Large intestine (tissue), 12 donors: ENCODE measurements around the gene XNDC1N. TPM values are rescaled to one million over a fixed set of nuclear protein-coding genes. Genes with fewer than 3 reads are reported as not detected.

Source experiments
- DNase-seq, 2 donors: peaks; one replicate each; pipeline versions ENCODE4 v3.0.0 to v3.0.0-alpha.2; 2013
- H3K27ac ChIP-seq: one replicate; pipeline ENCODE4 v1.5.1; 2013; ENCODE audit warnings: low read length
- H3K27me3 ChIP-seq: 2 replicates; pipeline ENCODE4 v1.6.1; 2013; ENCODE audit warnings: low read length; ENCODE audit not compliant: control insufficient read depth, insufficient read depth
- H3K36me3 ChIP-seq: 2 replicates; pipeline ENCODE4 v1.6.1; 2013; ENCODE audit warnings: low read length; ENCODE audit not compliant: control insufficient read depth, insufficient read depth
- H3K4me1 ChIP-seq: one replicate; pipeline ENCODE4 v1.6.1; 2013; ENCODE audit warnings: low read length; ENCODE audit not compliant: control insufficient read depth, insufficient read depth
- H3K4me3 ChIP-seq: one replicate; pipeline ENCODE4 v1.5.1; 2013; ENCODE audit warnings: low read length
- H3K9me3 ChIP-seq: one replicate; pipeline ENCODE4 v1.6.1; 2013; ENCODE audit warnings: mild to moderate bottlenecking, low read depth, low read length, moderate library complexity; ENCODE audit not compliant: control insufficient read depth
- WGBS: methylation state at CpG from one replicate; pipeline ENCODE4 v1.1.5; 2013; ENCODE audit warnings: low lambda C conversion rate; ENCODE audit not compliant: insufficient coverage; 5-methylcytosine and 5-hydroxymethylcytosine counted together
- long read RNA-seq, 11 donors: transcript quantifications; one replicate each; lab custom pipeline, GENCODE V29; 2026
- polyA plus RNA-seq: library from polyadenylated mRNA; unstranded; fragments of 120-200 nt; gene quantifications from one replicate; pipeline ENCODE4 v1.2.1, GENCODE V29; 2013

XNDC1N gene
- polyA plus RNA-seq: 5.1 TPM
- long read RNA-seq, donor 1, partial matches to known transcripts: 5 of 5 reads
- long read RNA-seq, donor 1, other reads (novel, unspliced or antisense): 0 of 5 reads
- long read RNA-seq, donor 2: 0 reads
- long read RNA-seq, donor 3: 0 reads
- long read RNA-seq, donor 4: 0 reads
- long read RNA-seq, donor 5: 0 reads
- long read RNA-seq, donor 6: 0 reads
- long read RNA-seq, donor 7: 0 reads
- long read RNA-seq, donor 8: 0 reads
- long read RNA-seq, donor 9, partial matches to known transcripts: 0 of 1 reads
- long read RNA-seq, donor 9, other reads (novel, unspliced or antisense): 0 of 1 reads
- long read RNA-seq, donor 10: 0 reads
- long read RNA-seq, donor 11: 0 reads

- Histone ChIP-seq H3K27ac (peak within 1 kb of the TSS; percentile 68), H3K9me3 (no peaks in the 10 kb centered on the region), H3K4me1 (peaks cover 17% of the 10 kb centered on the region), H3K36me3 (peaks cover 4% of the 10 kb centered on the region), H3K27me3 (no peaks in the 10 kb centered on the region), H3K4me3 (peak within 1 kb of the TSS; percentile 67)
- peak in 1 of 2 donors; percentile 85 for DNase-seq
- 0% methylated on average over 1 of the region's 40 CpGs for WGBS
Measured at GRCh38 chr11:71927820-71928736, at the start of gene XNDC1N. Gene XNDC1N (minus strand): TSS chr11:71928594. CDS start chr11:71923353, 5,241 bp downstream.

GRCh38 chr11:71977743-71978418 is 49.5 kb upstream of the XNDC1N start:
- H3K4me3 ChIP-seq: no peak overlapping the region
- no peak overlapping the region for H3K27ac ChIP-seq
- no peaks in the 10 kb centered on the region for H3K4me1 ChIP-seq
- H3K36me3 ChIP-seq: peaks cover 20% of the 10 kb centered on the region
- WGBS: no CpG with 5 or more reads among the region's 7 CpGs
- DNase-seq: peak in 1 of 2 donors; percentile 22
- no peaks in the 10 kb centered on the region for H3K9me3 ChIP-seq
- no peaks in the 10 kb centered on the region for H3K27me3 ChIP-seq

GRCh38 chr11:71977090-71977489 is 48.7 kb upstream of the XNDC1N start:
- no peak for DNase-seq
- no CpG with 5 or more reads among the region's 1 CpG for WGBS
- no peak overlapping the region for H3K27ac ChIP-seq

GRCh38 chr11:71976551-71976950 is 48.2 kb upstream of the XNDC1N start:
- no CpG with 5 or more reads among the region's 5 CpGs for WGBS
- Histone ChIP-seq H3K9me3 (no peaks in the 10 kb centered on the region), H3K27me3 (no peaks in the 10 kb centered on the region), H3K4me3 (no peak overlapping the region), H3K36me3 (peaks cover 23% of the 10 kb centered on the region), H3K27ac (no peak overlapping the region), H3K4me1 (no peaks in the 10 kb centered on the region)
- DNase-seq: no peak

More at GRCh38 chr11:71977090-71977489, 48.7 kb upstream of the XNDC1N start:
- H3K27me3 ChIP-seq: no peaks in the 10 kb centered on the region
- H3K36me3 ChIP-seq: peaks cover 20% of the 10 kb centered on the region
- no peak overlapping the region for H3K4me3 ChIP-seq
- no peaks in the 10 kb centered on the region for H3K9me3 ChIP-seq
- H3K4me1 ChIP-seq: no peaks in the 10 kb centered on the region

- no peak for DNase-seq
- Histone ChIP-seq H3K27ac (no peak overlapping the region), H3K9me3 (no peaks in the 10 kb centered on the region), H3K4me3 (no peak overlapping the region), H3K4me1 (no peaks in the 10 kb centered on the region), H3K27me3 (no peaks in the 10 kb centered on the region), H3K36me3 (peaks cover 29% of the 10 kb centered on the region)
- no CpG with 5 or more reads among the region's 2 CpGs for WGBS
Measured at GRCh38 chr11:71971680-71972079, 43.3 kb upstream of the XNDC1N start.

- peaks cover 42% of the 10 kb centered on the region for H3K36me3 ChIP-seq
- H3K4me1 ChIP-seq: no peaks in the 10 kb centered on the region
- H3K27ac ChIP-seq: no peak overlapping the region
- H3K9me3 ChIP-seq: no peaks in the 10 kb centered on the region
- WGBS: no CpG with 5 or more reads among the region's 4 CpGs
- no peak overlapping the region for H3K4me3 ChIP-seq
- no peak for DNase-seq
- H3K27me3 ChIP-seq: no peaks in the 10 kb centered on the region
Measured at GRCh38 chr11:71964641-71965040, 36.2 kb upstream of the XNDC1N start.

- Histone ChIP-seq H3K4me3 (no peak overlapping the region), H3K4me1 (no peaks in the 10 kb centered on the region), H3K36me3 (peaks cover 39% of the 10 kb centered on the region), H3K9me3 (no peaks in the 10 kb centered on the region), H3K27ac (no peak overlapping the region), H3K27me3 (no peaks in the 10 kb centered on the region)
- WGBS: 92% methylated on average over 2 of the region's 8 CpGs
- DNase-seq: no peak
Measured at GRCh38 chr11:71963468-71963867, 35.1 kb upstream of the XNDC1N start.

- 75% methylated on average over 2 of the region's 2 CpGs for WGBS
- no peak for DNase-seq
- H3K27ac ChIP-seq: no peak overlapping the region
Measured at GRCh38 chr11:71962428-71963038, 34.1 kb upstream of the XNDC1N start.

GRCh38 chr11:71955898-71956456 is 27.6 kb upstream of the XNDC1N start:
- Histone ChIP-seq H3K27ac (no peak overlapping the region), H3K4me3 (no peak overlapping the region), H3K9me3 (no peaks in the 10 kb centered on the region), H3K36me3 (peaks cover 13% of the 10 kb centered on the region), H3K27me3 (no peaks in the 10 kb centered on the region), H3K4me1 (peaks cover 5% of the 10 kb centered on the region)
- no peak for DNase-seq
- WGBS: no CpG with 5 or more reads among the region's 3 CpGs

More at GRCh38 chr11:71962428-71963038, 34.1 kb upstream of the XNDC1N start:
- no peak overlapping the region for H3K4me3 ChIP-seq
- H3K27me3 ChIP-seq: no peaks in the 10 kb centered on the region
- peaks cover 33% of the 10 kb centered on the region for H3K36me3 ChIP-seq
- H3K9me3 ChIP-seq: no peaks in the 10 kb centered on the region
- H3K4me1 ChIP-seq: no peaks in the 10 kb centered on the region
